Mesendoderm (in vitro differentiated cells): ENCODE results near the gene SRGAP2C.
"Not testable (repeated sequence)": the region's sequence is repeated elsewhere in the genome, so short reads cannot be mapped to it uniquely, and the experiment has no call there.

ENCODE experiments used
- DNase-seq: peaks from one replicate; pipeline ENCODE4 v3.0.0; 2013
- H2AK5ac ChIP-seq: 2 replicates; pipeline ENCODE4 v1.6.1; 2013; ENCODE audit warnings: low read length, inconsistent platforms
- H2BK120ac ChIP-seq: 2 replicates; pipeline ENCODE4 v1.6.1; 2013; ENCODE audit warnings: low read depth, mild to moderate bottlenecking, low read length, moderate library complexity, mixed read lengths
- H2BK15ac ChIP-seq: replicated peaks from 2 replicates; pipeline ENCODE4 v1.6.1; 2013; ENCODE audit warnings: low read depth, mild to moderate bottlenecking, moderate library complexity
- H2BK5ac ChIP-seq: 2 replicates; pipeline ENCODE4 v1.6.1; 2013; ENCODE audit warnings: low read length, inconsistent platforms
- H3K18ac ChIP-seq: 2 replicates; pipeline ENCODE4 v1.6.1; 2013; ENCODE audit warnings: mild to moderate bottlenecking, low read length, mixed read lengths
- H3K23ac ChIP-seq: one replicate; pipeline ENCODE4 v1.6.1; 2013; ENCODE audit warnings: low read length
- H3K27ac ChIP-seq: 2 replicates; pipeline ENCODE4 v1.5.1; 2013; ENCODE audit warnings: low read depth, mild to moderate bottlenecking, inconsistent platforms, low read length, moderate library complexity
- H3K27me3 ChIP-seq: 2 replicates; pipeline ENCODE4 v1.6.1; 2013; ENCODE audit warnings: low read length, control low read depth, mild to moderate bottlenecking, inconsistent platforms; ENCODE audit not compliant: insufficient read depth, poor library complexity
- H3K36me3 ChIP-seq: 2 replicates; pipeline ENCODE4 v1.6.1; 2013; ENCODE audit warnings: low read length, inconsistent platforms; ENCODE audit not compliant: control insufficient read depth, insufficient read depth
- H3K4ac ChIP-seq: one replicate; pipeline ENCODE4 v1.6.1; 2013; ENCODE audit warnings: low read depth, mild to moderate bottlenecking, low read length, moderate library complexity
- H3K4me1 ChIP-seq: 2 replicates; pipeline ENCODE4 v1.6.1; 2013; ENCODE audit warnings: low read depth, low read length, inconsistent platforms; ENCODE audit not compliant: control insufficient read depth
- H3K4me2 ChIP-seq: 2 replicates; pipeline ENCODE4 v1.6.1; 2013; ENCODE audit warnings: low read length
- H3K4me3 ChIP-seq: 2 replicates; pipeline ENCODE4 v1.5.1; 2013; ENCODE audit warnings: mild to moderate bottlenecking, low read length
- H3K56ac ChIP-seq: one replicate; pipeline ENCODE4 v1.6.1; 2013; ENCODE audit warnings: low read length
- H3K79me1 ChIP-seq: 2 replicates; pipeline ENCODE4 v1.6.1; 2013; ENCODE audit warnings: low read length, inconsistent platforms
- H3K79me2 ChIP-seq: 2 replicates; pipeline ENCODE4 v1.6.1; 2013; ENCODE audit warnings: mild to moderate bottlenecking, low read length; ENCODE audit not compliant: control insufficient read depth, insufficient read depth
- H3K9ac ChIP-seq: 2 replicates; pipeline ENCODE4 v1.6.1; 2013; ENCODE audit warnings: low read length, inconsistent platforms
- H4K5ac ChIP-seq: one replicate; pipeline ENCODE4 v1.6.1; 2013; ENCODE audit warnings: low read length
- H4K8ac ChIP-seq: one replicate; pipeline ENCODE4 v1.6.1; 2013; ENCODE audit warnings: low read depth, mild to moderate bottlenecking, control low read depth, low read length, moderate library complexity
- whole genome bisulfite sequencing: extraction: QIAGEN DNeasy Blood & Tissue Kit; methylation state at CpG from one replicate; pipeline ENCODE4 v1.1.7; 2013; ENCODE audit warnings: low lambda C conversion rate, missing lambda C conversion rate; ENCODE audit not compliant: insufficient coverage; ENCODE audit errors: extremely low coverage; 5-methylcytosine and 5-hydroxymethylcytosine counted together

Gene SRGAP2C

GRCh38 chr1:121365316-121365715 is 180.5 kb downstream of the SRGAP2C start:
- H3K27ac ChIP-seq, H3K4me3 ChIP-seq, H3K18ac ChIP-seq, H3K56ac ChIP-seq, H3K79me1 ChIP-seq, H3K9ac ChIP-seq, H4K5ac ChIP-seq, H3K23ac ChIP-seq, H3K27me3 ChIP-seq, H2BK5ac ChIP-seq, H3K4ac ChIP-seq, H2AK5ac ChIP-seq, H4K8ac ChIP-seq, DNase-seq, H3K36me3 ChIP-seq, H3K4me1 ChIP-seq, H3K4me2 ChIP-seq, H3K79me2 ChIP-seq, H2BK15ac ChIP-seq, H2BK120ac ChIP-seq: not testable (repeated sequence)
- WGBS, result no CpG with 5 or more reads among the region's 6 CpGs

GRCh38 chr1:121365723-121366122 is 180.9 kb downstream of the SRGAP2C start:
- H3K27me3 ChIP-seq, H3K36me3 ChIP-seq, H2AK5ac ChIP-seq, H3K9ac ChIP-seq, H3K23ac ChIP-seq, H3K79me2 ChIP-seq, H3K4me3 ChIP-seq, H3K4ac ChIP-seq, H2BK15ac ChIP-seq, H4K5ac ChIP-seq, H2BK120ac ChIP-seq, H3K4me1 ChIP-seq, DNase-seq, H3K27ac ChIP-seq, H3K4me2 ChIP-seq, H4K8ac ChIP-seq, H3K18ac ChIP-seq, H3K56ac ChIP-seq, H3K79me1 ChIP-seq, H2BK5ac ChIP-seq: not testable (repeated sequence)
- no CpG with 5 or more reads among the region's 6 CpGs for WGBS

GRCh38 chr1:121366171-121366570 is 181.4 kb downstream of the SRGAP2C start:
- WGBS, result no CpG with 5 or more reads among the region's 3 CpGs
- H3K27me3 ChIP-seq, result not testable (repeated sequence)

GRCh38 chr1:121368910-121369309 is 184.1 kb downstream of the SRGAP2C start:
- H2BK5ac ChIP-seq, result not testable (repeated sequence)
- no CpG with 5 or more reads among the region's 5 CpGs for WGBS

More at GRCh38 chr1:121366171-121366570, 181.4 kb downstream of the SRGAP2C start:
- not testable (repeated sequence) for H2AK5ac ChIP-seq, DNase-seq, H2BK120ac ChIP-seq, H3K27ac ChIP-seq, H2BK5ac ChIP-seq, H2BK15ac ChIP-seq, H3K79me2 ChIP-seq, H3K56ac ChIP-seq, H4K8ac ChIP-seq, H4K5ac ChIP-seq, H3K4me1 ChIP-seq, H3K9ac ChIP-seq, H3K23ac ChIP-seq, H3K36me3 ChIP-seq, H3K79me1 ChIP-seq, H3K18ac ChIP-seq, H3K4me2 ChIP-seq, H3K4me3 ChIP-seq, H3K4ac ChIP-seq

GRCh38 chr1:121369959-121370358 is 185.2 kb downstream of the SRGAP2C start:
- H3K4me2 ChIP-seq, H2BK15ac ChIP-seq, H3K4me3 ChIP-seq, H2BK5ac ChIP-seq, H4K8ac ChIP-seq, H3K4me1 ChIP-seq, DNase-seq, H3K23ac ChIP-seq, H3K4ac ChIP-seq, H3K27ac ChIP-seq, H3K56ac ChIP-seq, H2AK5ac ChIP-seq, H2BK120ac ChIP-seq, H3K27me3 ChIP-seq, H3K18ac ChIP-seq, H4K5ac ChIP-seq, H3K79me2 ChIP-seq, H3K9ac ChIP-seq, H3K36me3 ChIP-seq, H3K79me1 ChIP-seq: not testable (repeated sequence)
- WGBS, result no CpG with 5 or more reads among the region's 2 CpGs

More at GRCh38 chr1:121368910-121369309, 184.1 kb downstream of the SRGAP2C start:
- not testable (repeated sequence) for H3K36me3 ChIP-seq, H3K4me1 ChIP-seq, H3K23ac ChIP-seq, DNase-seq, H3K79me1 ChIP-seq, H3K18ac ChIP-seq, H3K27me3 ChIP-seq, H3K4ac ChIP-seq, H3K4me3 ChIP-seq, H3K27ac ChIP-seq, H3K4me2 ChIP-seq, H2BK15ac ChIP-seq, H3K56ac ChIP-seq, H3K9ac ChIP-seq, H4K8ac ChIP-seq, H2BK120ac ChIP-seq, H2AK5ac ChIP-seq, H3K79me2 ChIP-seq, H4K5ac ChIP-seq

GRCh38 chr1:121374851-121375367 is 190.1 kb downstream of the SRGAP2C start:
- not testable (repeated sequence) for H2AK5ac ChIP-seq

More at GRCh38 chr1:121374851-121375367, 190.1 kb downstream of the SRGAP2C start:
- not testable (repeated sequence) for H3K18ac ChIP-seq, H4K8ac ChIP-seq, H3K4me2 ChIP-seq, H3K23ac ChIP-seq, H3K27me3 ChIP-seq, H2BK5ac ChIP-seq, H2BK120ac ChIP-seq, H3K27ac ChIP-seq, H3K4ac ChIP-seq, H3K4me1 ChIP-seq, H3K79me2 ChIP-seq, H4K5ac ChIP-seq, H2BK15ac ChIP-seq, H3K4me3 ChIP-seq, H3K9ac ChIP-seq, H3K56ac ChIP-seq, H3K79me1 ChIP-seq, H3K36me3 ChIP-seq
- WGBS, result no CpG with 5 or more reads among the region's 3 CpGs
- DNase-seq, result peak; percentile 10
